Natural killer cell (primary cell): ENCODE data around the gene HDAC4. TPM values are rescaled to one million over a fixed set of nuclear protein-coding genes. Genes with fewer than 3 reads are reported as not detected.

ENCODE experiments used
- ATAC-seq, 3 donors: fragments of 150-1000 bp in 2 of 3; fragments of 200-7000 bp in 1 of 3; cut with Tn5 transposase; 1 replicate in 1 of 3; 2 replicates in 2 of 3; pipeline ENCODE4 v1.10.0; 2021; ENCODE audit warnings: mild to moderate bottlenecking in 2 of 3, moderate library complexity in 2 of 3
- DNase-seq, 2 donors: peaks; one replicate each; pipeline versions ENCODE4 v3.0.0 to v3.0.0-alpha.2; 2013 to 2021; ENCODE audit warnings: mixed read lengths in 1 of 2
- H3K27ac ChIP-seq: one replicate; pipeline ENCODE4 v1.5.1; 2013; ENCODE audit warnings: mild to moderate bottlenecking, low read length
- H3K27me3 ChIP-seq: one replicate; pipeline ENCODE4 v1.6.1; 2013; ENCODE audit warnings: low read length; ENCODE audit not compliant: control insufficient read depth, insufficient read depth
- H3K36me3 ChIP-seq: one replicate; pipeline ENCODE4 v1.6.1; 2013; ENCODE audit warnings: low read length; ENCODE audit not compliant: control insufficient read depth, insufficient read depth
- H3K4me1 ChIP-seq: one replicate; pipeline ENCODE4 v1.6.1; 2013; ENCODE audit warnings: low read length; ENCODE audit not compliant: control insufficient read depth, insufficient read depth
- H3K4me3 ChIP-seq: one replicate; pipeline ENCODE4 v1.5.1; 2013; ENCODE audit warnings: low read length
- H3K9me3 ChIP-seq: one replicate; pipeline ENCODE4 v1.6.1; 2013; ENCODE audit warnings: low read length; ENCODE audit not compliant: control insufficient read depth, insufficient read depth
- H3K27ac Mint-ChIP-seq, 2 donors: one replicate each; pipeline ENCODE4 v1.8.0; 2022; ENCODE audit warnings: mild to moderate bottlenecking in 2 of 2, mixed read lengths in 2 of 2, moderate library complexity in 1 of 2
- H3K27me3 Mint-ChIP-seq, 2 donors: one replicate each; pipeline ENCODE4 v1.8.0; 2022; ENCODE audit warnings: low read depth in 2 of 2, mixed read lengths in 2 of 2
- H3K36me3 Mint-ChIP-seq: one replicate; pipeline ENCODE4 v1.8.0; 2022; ENCODE audit warnings: mixed read lengths
- H3K4me1 Mint-ChIP-seq, 2 donors: one replicate each; pipeline ENCODE4 v1.8.0; 2022; ENCODE audit warnings: mixed read lengths in 2 of 2
- H3K4me3 Mint-ChIP-seq: one replicate; pipeline ENCODE4 v1.8.0; 2022; ENCODE audit warnings: mild to moderate bottlenecking, moderate library complexity, mixed read lengths
- H3K9me3 Mint-ChIP-seq, 2 donors: one replicate each; pipeline ENCODE4 v1.8.0; 2022; ENCODE audit warnings: mixed read lengths in 2 of 2
- WGBS: methylation state at CpG from one replicate; pipeline ENCODE4 v1.1.7; 2013; ENCODE audit warnings: missing lambda C conversion rate; ENCODE audit not compliant: insufficient coverage; 5-methylcytosine and 5-hydroxymethylcytosine counted together
- intact Hi-C: fragments of 100-400 bp; cut with micrococcal nuclease; formaldehyde crosslinking; loops from one replicate; pipeline ENCODE4 v1.14.2; 2022
- total RNA-seq, 4 donors: library from RNA; stranded (reverse); fragments of 120-200 nt in 1 of 4; gene quantifications; one replicate each; pipeline versions ENCODE4 v1.2.3 to v1.2.4, GENCODE V29; 2013 to 2022
- TF ChIP-seq, protein P1 (sequence below): fragments of 200-600 bp; IDR thresholded peaks from one replicate; pipeline ENCODE4 v1.8.0; 2022; ENCODE audit warnings: antibody characterized with exemption

The HDAC4 gene
- total RNA-seq, 3 donors from 2014 or later (not counting 1 experiment from before 2014, with no cell fraction given) = 74.9 to 105 (median 100) TPM

DNA sequence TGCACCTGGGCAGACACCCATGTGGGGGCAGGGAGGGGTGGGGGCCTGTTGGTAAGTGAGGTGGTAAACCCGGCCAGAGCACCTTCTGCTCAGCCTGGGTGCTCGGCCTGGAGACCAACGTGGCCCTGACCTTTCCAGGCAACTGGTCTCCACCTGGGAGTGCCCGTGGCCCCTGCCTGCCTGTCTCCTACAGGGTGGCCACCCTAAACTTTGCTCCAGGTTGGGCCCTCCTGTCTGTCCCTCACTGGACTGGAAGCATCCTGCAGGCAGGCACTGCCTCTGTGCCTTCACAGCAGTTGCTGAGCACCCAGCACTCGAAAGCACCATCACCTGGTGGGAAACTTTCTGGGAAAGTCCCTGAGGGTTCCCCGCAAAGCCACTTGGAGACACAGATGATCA is 381.6 kb downstream of the HDAC4 start:
- Mint-ChIP-seq H3K4me3 (no peak overlapping the region), H3K9me3 (no peaks in the 10 kb centered on the region), H3K27me3 (peaks cover 2 to 7% of the 10 kb centered on the region in 2 donors), H3K4me1 (no peaks in the 10 kb centered on the region), H3K27ac (no peak overlapping the region), H3K36me3 (no peaks in the 10 kb centered on the region)
- H3K4me3 ChIP-seq = no peak overlapping the region
- 77% methylated on average over 6 of the region's 6 CpGs for WGBS
- H3K9me3 ChIP-seq = no peaks in the 10 kb centered on the region
- H3K27me3 ChIP-seq = no peaks in the 10 kb centered on the region
- intact Hi-C loops = no loop called here
- no peak for ATAC-seq
- TF ChIP-seq, protein P1, sequence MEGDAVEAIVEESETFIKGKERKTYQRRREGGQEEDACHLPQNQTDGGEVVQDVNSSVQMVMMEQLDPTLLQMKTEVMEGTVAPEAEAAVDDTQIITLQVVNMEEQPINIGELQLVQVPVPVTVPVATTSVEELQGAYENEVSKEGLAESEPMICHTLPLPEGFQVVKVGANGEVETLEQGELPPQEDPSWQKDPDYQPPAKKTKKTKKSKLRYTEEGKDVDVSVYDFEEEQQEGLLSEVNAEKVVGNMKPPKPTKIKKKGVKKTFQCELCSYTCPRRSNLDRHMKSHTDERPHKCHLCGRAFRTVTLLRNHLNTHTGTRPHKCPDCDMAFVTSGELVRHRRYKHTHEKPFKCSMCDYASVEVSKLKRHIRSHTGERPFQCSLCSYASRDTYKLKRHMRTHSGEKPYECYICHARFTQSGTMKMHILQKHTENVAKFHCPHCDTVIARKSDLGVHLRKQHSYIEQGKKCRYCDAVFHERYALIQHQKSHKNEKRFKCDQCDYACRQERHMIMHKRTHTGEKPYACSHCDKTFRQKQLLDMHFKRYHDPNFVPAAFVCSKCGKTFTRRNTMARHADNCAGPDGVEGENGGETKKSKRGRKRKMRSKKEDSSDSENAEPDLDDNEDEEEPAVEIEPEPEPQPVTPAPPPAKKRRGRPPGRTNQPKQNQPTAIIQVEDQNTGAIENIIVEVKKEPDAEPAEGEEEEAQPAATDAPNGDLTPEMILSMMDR = no peak
- H3K36me3 ChIP-seq = no peaks in the 10 kb centered on the region
- no peaks in the 10 kb centered on the region for H3K4me1 ChIP-seq
- no peak for DNase-seq
- no peak overlapping the region for H3K27ac ChIP-seq

DNA sequence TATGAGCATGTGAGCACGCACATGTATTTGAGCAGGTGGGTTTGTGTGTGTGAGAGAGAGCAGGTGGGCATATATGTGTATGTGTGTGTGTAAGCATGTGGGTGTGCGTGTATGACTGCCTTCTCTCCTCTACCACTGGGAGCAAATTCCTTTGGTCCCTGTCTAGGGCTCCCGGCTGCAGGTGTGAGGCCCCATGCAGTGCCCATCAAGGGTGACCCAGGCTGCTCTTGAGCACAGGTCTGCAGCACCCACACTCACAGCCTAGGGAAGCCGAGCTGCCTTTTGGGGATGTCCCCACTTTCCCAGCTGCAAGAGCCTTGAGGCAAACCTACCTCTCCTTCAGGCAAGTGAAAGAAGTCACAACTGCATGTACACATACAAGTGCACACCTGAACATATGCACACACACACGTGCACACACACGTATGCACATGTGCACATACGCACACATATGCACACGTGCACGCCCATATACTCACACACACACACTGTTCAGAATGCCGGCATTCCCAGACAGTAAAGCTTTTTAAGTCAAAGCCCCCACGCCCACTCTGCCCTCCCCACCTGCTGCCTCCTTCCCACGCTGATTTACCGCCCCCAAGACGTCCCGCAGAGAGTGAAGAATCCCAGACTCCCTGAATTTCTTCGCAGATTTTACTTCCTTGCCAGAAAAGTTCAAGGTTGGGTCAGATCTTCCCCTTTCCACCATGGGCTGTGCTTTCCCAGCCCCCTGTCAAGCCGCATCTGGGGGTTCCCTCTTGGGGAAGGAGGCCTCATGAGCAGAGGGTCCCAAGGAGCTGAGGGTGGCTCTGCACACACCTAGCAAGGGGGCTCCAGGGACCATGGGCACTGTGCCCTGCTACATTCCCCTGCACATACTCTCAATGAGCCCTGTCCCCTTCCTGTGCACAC is 382.3 kb downstream of the HDAC4 start:
- H3K9me3 ChIP-seq = no peaks in the 10 kb centered on the region
- Mint-ChIP-seq H3K9me3 (no peaks in the 10 kb centered on the region), H3K27me3 (peaks cover 2 to 7% of the 10 kb centered on the region in 2 donors), H3K4me1 (no peaks in the 10 kb centered on the region), H3K27ac (no peak overlapping the region), H3K4me3 (no peak overlapping the region), H3K36me3 (no peaks in the 10 kb centered on the region)
- ATAC-seq = no peak
- H3K27ac ChIP-seq = no peak overlapping the region
- TF ChIP-seq, protein P1 = no peak
- H3K36me3 ChIP-seq = no peaks in the 10 kb centered on the region
- H3K4me1 ChIP-seq = no peaks in the 10 kb centered on the region
- 88% methylated on average over 17 of the region's 17 CpGs for WGBS
- no peaks in the 10 kb centered on the region for H3K27me3 ChIP-seq
- no peak for DNase-seq
- intact Hi-C loops = no loop called here
- no peak overlapping the region for H3K4me3 ChIP-seq

DNA sequence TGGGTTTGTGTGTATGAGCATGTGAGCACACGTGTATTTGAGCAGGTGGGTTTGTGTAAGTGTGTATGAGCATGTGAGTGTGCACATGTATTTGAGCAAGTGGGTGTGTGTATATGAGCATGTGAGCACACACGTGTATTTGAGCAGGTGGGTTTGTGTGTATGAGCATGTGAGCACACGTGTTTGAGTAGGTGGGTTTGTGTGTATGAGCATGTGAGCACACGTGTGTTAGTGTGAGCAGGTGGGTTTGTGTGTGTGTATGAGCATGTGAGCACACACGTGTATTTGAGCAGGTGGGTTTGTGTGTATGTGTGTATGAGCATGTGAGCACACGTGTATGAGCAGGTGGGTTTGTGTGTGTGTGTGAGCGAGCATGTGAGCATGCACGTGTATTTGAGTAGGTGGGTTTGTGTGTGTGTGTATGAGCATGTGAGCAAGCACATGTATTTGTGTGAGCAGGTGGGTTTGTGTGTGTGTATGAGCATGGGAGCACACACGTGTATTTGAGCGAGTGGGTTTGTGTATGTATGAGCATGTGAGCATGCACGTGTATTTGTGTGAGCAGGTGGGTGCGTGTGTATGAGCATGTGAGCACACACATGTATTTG is 383.2 kb downstream of the HDAC4 start:
- Histone ChIP-seq H3K27ac (no peak overlapping the region), H3K9me3 (no peaks in the 10 kb centered on the region), H3K4me1 (no peaks in the 10 kb centered on the region), H3K27me3 (no peaks in the 10 kb centered on the region), H3K4me3 (no peak overlapping the region), H3K36me3 (no peaks in the 10 kb centered on the region)
- intact Hi-C loops = no loop called here
- 88% methylated on average over 12 of the region's 12 CpGs for WGBS
- H3K27me3 Mint-ChIP-seq = peaks cover 2 to 7% of the 10 kb centered on the region in 2 donors
- no peak for DNase-seq
- no peak overlapping the region for H3K27ac Mint-ChIP-seq
- ATAC-seq = no peak
- TF ChIP-seq, protein P1 = no peak
- no peaks in the 10 kb centered on the region for H3K4me1 Mint-ChIP-seq
- no peak overlapping the region for H3K4me3 Mint-ChIP-seq
- H3K9me3 Mint-ChIP-seq = no peaks in the 10 kb centered on the region
- no peaks in the 10 kb centered on the region for H3K36me3 Mint-ChIP-seq
